ENCODE data around the gene SLC15A1. TPM values are rescaled to one million over a fixed set of nuclear protein-coding genes. Genes with fewer than 3 reads are reported as not detected.

SLC15A1 gene
- total RNA-seq, 1 donor from 2014 or later: 1.1 TPM

DNA sequence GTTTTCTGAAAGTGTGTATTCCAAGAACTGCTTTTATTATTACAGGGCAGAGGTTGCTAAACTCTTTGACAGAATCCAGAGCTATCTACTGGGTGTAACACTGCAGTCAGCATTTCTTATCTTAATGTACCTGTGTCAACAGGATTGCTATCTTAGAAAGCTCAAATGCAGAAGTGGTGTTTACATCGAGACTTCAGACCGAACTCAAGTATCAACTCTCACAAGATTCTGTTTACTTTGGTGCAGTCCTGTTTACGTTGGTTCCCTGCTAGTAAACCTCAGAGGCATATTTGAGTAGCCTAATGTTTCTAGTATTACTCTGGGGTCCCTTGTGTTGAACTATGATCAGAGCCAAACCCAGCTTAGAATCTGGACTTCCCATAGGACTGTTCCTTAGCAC, 20.5 kb downstream of the SLC15A1 start:
- no peak overlapping the region for H3K4me3 ChIP-seq (ENCODE audit: low read depth, low read length)
- TF ChIP-seq, protein P1, sequence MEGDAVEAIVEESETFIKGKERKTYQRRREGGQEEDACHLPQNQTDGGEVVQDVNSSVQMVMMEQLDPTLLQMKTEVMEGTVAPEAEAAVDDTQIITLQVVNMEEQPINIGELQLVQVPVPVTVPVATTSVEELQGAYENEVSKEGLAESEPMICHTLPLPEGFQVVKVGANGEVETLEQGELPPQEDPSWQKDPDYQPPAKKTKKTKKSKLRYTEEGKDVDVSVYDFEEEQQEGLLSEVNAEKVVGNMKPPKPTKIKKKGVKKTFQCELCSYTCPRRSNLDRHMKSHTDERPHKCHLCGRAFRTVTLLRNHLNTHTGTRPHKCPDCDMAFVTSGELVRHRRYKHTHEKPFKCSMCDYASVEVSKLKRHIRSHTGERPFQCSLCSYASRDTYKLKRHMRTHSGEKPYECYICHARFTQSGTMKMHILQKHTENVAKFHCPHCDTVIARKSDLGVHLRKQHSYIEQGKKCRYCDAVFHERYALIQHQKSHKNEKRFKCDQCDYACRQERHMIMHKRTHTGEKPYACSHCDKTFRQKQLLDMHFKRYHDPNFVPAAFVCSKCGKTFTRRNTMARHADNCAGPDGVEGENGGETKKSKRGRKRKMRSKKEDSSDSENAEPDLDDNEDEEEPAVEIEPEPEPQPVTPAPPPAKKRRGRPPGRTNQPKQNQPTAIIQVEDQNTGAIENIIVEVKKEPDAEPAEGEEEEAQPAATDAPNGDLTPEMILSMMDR (IDR thresholded peaks at IDR 0.05; ENCODE audit: insufficient read depth, low read length, poor library complexity, severe bottlenecking): no peak
- no peaks in the 10 kb centered on the region for H3K36me3 ChIP-seq (ENCODE audit: control insufficient read depth, insufficient read depth, low read length)
- H3K27me3 ChIP-seq (ENCODE audit: control insufficient read depth, insufficient read depth, low read length): no peaks in the 10 kb centered on the region
- no peak for DNase-seq (ENCODE audit: low read depth)

- Histone ChIP-seq H3K36me3 (ENCODE audit: control insufficient read depth, insufficient read depth, low read length) (no peaks in the 10 kb centered on the region), H3K4me3 (ENCODE audit: low read depth, low read length) (no peak overlapping the region), H3K27me3 (ENCODE audit: control insufficient read depth, insufficient read depth, low read length) (no peaks in the 10 kb centered on the region)
- TF ChIP-seq, protein P1 (IDR thresholded peaks at IDR 0.05; ENCODE audit: insufficient read depth, low read length, poor library complexity, severe bottlenecking): no peak
- DNase-seq (ENCODE audit: low read depth): no peak
Observed at GRCh38 chr13:98731038-98731437, 21.4 kb downstream of the SLC15A1 start.

GRCh38 chr13:98730441-98730840, 22.0 kb downstream of the SLC15A1 start:
- DNase-seq (ENCODE audit: low read depth): no peak
- H3K4me3 ChIP-seq (ENCODE audit: low read depth, low read length): no peak overlapping the region
- TF ChIP-seq, protein P1 (IDR thresholded peaks at IDR 0.05; ENCODE audit: insufficient read depth, low read length, poor library complexity, severe bottlenecking): no peak
- no peaks in the 10 kb centered on the region for H3K36me3 ChIP-seq (ENCODE audit: control insufficient read depth, insufficient read depth, low read length)
- H3K27me3 ChIP-seq (ENCODE audit: control insufficient read depth, insufficient read depth, low read length): no peaks in the 10 kb centered on the region

DNA sequence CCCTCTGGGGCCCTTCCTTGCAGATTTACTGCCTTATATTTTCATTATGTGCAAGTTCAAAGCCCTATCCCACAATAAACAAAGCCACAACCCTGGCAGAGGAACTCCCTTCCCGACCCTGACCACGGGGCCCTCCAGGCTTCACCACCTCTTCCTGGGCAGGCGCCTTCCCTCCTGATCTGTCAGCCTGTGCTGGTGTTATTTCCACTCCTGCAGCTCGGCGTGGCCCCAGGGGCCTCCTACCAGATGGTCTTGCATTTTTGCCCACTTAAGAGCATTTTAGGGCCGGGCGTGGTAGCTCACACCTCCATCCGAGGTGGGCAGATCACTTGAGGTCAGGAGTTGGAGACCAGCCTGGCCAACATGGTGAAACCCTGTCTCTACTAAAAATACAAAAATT, 22.8 kb downstream of the SLC15A1 start:
- H3K4me3 ChIP-seq (ENCODE audit: low read depth, low read length): no peak overlapping the region
- TF ChIP-seq, protein P1 (IDR thresholded peaks at IDR 0.05; ENCODE audit: insufficient read depth, low read length, poor library complexity, severe bottlenecking): no peak
- DNase-seq (ENCODE audit: low read depth): no peak
- H3K36me3 ChIP-seq (ENCODE audit: control insufficient read depth, insufficient read depth, low read length): no peaks in the 10 kb centered on the region
- H3K27me3 ChIP-seq (ENCODE audit: control insufficient read depth, insufficient read depth, low read length): no peaks in the 10 kb centered on the region

- TF ChIP-seq, protein P1 (IDR thresholded peaks at IDR 0.05; ENCODE audit: insufficient read depth, low read length, poor library complexity, severe bottlenecking): no peak
- DNase-seq (ENCODE audit: low read depth): no peak
- no peaks in the 10 kb centered on the region for H3K36me3 ChIP-seq (ENCODE audit: control insufficient read depth, insufficient read depth, low read length)
- no peaks in the 10 kb centered on the region for H3K27me3 ChIP-seq (ENCODE audit: control insufficient read depth, insufficient read depth, low read length)
- H3K4me3 ChIP-seq (ENCODE audit: low read depth, low read length): no peak overlapping the region
Observed at GRCh38 chr13:98722958-98723357, 29.5 kb downstream of the SLC15A1 start.

- TF ChIP-seq, protein P1 (IDR thresholded peaks at IDR 0.05; ENCODE audit: insufficient read depth, low read length, poor library complexity, severe bottlenecking): no peak
- Histone ChIP-seq H3K4me3 (ENCODE audit: low read depth, low read length) (no peak overlapping the region), H3K36me3 (ENCODE audit: control insufficient read depth, insufficient read depth, low read length) (no peaks in the 10 kb centered on the region), H3K27me3 (ENCODE audit: control insufficient read depth, insufficient read depth, low read length) (no peaks in the 10 kb centered on the region)
- no peak for DNase-seq (ENCODE audit: low read depth)
Observed at GRCh38 chr13:98721825-98722510, 30.5 kb downstream of the SLC15A1 start.
